Esophagus muscularis mucosa (tissue), 4 donors: Measurements from ENCODE around the gene MTCL1. TPM values are rescaled to one million over a fixed set of nuclear protein-coding genes. Genes with fewer than 3 reads are reported as not detected.

Experiments used
- DNase-seq: peaks from one replicate; pipeline ENCODE4 v3.0.0-alpha.2; 2017; ENCODE audit errors: extremely low spot score
- H3K27ac ChIP-seq, 4 donors: fragments of 200-600 bp; sonication (generic); replicated peaks in 1 of 4; 1 replicate in 3 of 4; 2 replicates in 1 of 4; pipeline ENCODE4 v1.5.1; 2016 to 2019; ENCODE audit warnings: mild to moderate bottlenecking in 1 of 4
- H3K27me3 ChIP-seq, 4 donors: fragments of 200-600 bp; sonication (generic); one replicate each; pipeline versions ENCODE4 v1.5.1 to v1.6.0; 2016 to 2019
- H3K36me3 ChIP-seq, 4 donors: fragments of 200-600 bp; sonication (generic); one replicate each; pipeline ENCODE4 v1.5.1; 2016 to 2019
- H3K4me1 ChIP-seq, 4 donors: fragments of 200-600 bp; sonication (generic); one replicate each; pipeline ENCODE4 v1.5.1; 2016 to 2019
- H3K4me3 ChIP-seq, 4 donors: fragments of 200-600 bp; sonication (generic); 1 replicate in 2 of 4; 2 replicates in 2 of 4; pipeline ENCODE4 v1.5.1; 2016 to 2019; ENCODE audit warnings: mild to moderate bottlenecking in 4 of 4, moderate library complexity in 1 of 4
- H3K9me3 ChIP-seq, 4 donors: fragments of 200-600 bp; sonication (generic); 1 replicate in 3 of 4; 2 replicates in 1 of 4; pipeline ENCODE4 v1.5.1; 2016 to 2019
- EP300 ChIP-seq: sonication (generic); formaldehyde crosslinking; IDR thresholded peaks from one replicate; pipeline ENCODE4 v1.6.1; 2017; ENCODE audit warnings: antibody characterized with exemption
- POLR2A ChIP-seq: fragments of 450-650 bp; IDR thresholded peaks from one replicate; pipeline ENCODE4 v1.6.1; 2017; ENCODE audit warnings: antibody characterized with exemption, moderate library complexity, mild to moderate bottlenecking, low read depth
- POLR2AphosphoS5 ChIP-seq, 2 donors: sonication (generic); formaldehyde crosslinking; IDR thresholded peaks; one replicate each; pipeline ENCODE4 v1.6.1; 2017; ENCODE audit warnings: antibody characterized with exemption in 2 of 2
- WGBS: methylation state at CpG from one replicate; pipeline ENCODE4 v1.1.5; 2018; 5-methylcytosine and 5-hydroxymethylcytosine counted together
- intact Hi-C: fragments of 100-400 bp; cut with DNase I; formaldehyde crosslinking; loops from one replicate; pipeline ENCODE4 v1.15.1; 2023
- small RNA-seq, 3 donors: library from RNA; depleted of rRNA; stranded (forward); fragments of <200 nt; gene quantifications; one replicate each; pipeline ENCODE3, GENCODE V24; 2016
- total RNA-seq, 4 donors: library from RNA; depleted of rRNA; stranded (reverse); fragments of >200 nt; gene quantifications; one replicate each; pipeline versions ENCODE4 v1.1.0 to v1.2.1, GENCODE V29; 2016
- TF ChIP-seq, protein P1 (sequence below), 3 experiments: fragments of 200-600 bp in 2 of 3; fragments of 450-650 bp in 1 of 3; sonication (generic) in 2 of 3; IDR thresholded peaks; one replicate each; pipeline ENCODE4 v1.5.1; 2017 to 2019; ENCODE audit warnings: antibody characterized with exemption in 3 of 3, mild to moderate bottlenecking in 2 of 3, moderate library complexity in 1 of 3

The MTCL1 gene
- total RNA-seq, 4 donors from 2014 or later = 32.3 to 48.0 (median 38.6) TPM

DNA sequence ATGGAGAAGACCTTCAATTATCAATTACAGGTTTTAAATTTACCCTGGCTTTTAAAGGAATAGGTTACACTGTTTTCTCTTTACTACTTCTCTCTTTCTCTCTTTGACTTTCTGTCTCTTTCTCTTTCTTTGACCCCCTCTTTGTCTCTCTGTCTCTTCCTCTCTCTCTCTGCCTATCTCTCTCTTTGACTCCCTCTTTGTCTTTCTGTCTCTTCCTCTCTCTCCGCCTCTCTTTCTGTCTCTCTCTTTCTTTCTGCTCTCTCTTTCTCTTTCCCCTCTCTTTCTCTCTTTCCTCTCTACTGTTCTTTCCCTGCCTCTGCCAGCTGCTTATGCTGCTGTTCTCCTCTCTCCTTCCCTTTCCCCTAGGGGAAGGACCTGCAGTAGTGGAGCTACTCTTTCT, 175.7 kb downstream of the MTCL1 start:
- no peak for DNase-seq
- intact Hi-C loops = no loop called here
- H3K27me3 ChIP-seq = no peaks in the 10 kb centered on the region
- no peak overlapping the region for H3K27ac ChIP-seq
- no peaks in the 10 kb centered on the region for H3K36me3 ChIP-seq
- TF ChIP-seq, protein P1, sequence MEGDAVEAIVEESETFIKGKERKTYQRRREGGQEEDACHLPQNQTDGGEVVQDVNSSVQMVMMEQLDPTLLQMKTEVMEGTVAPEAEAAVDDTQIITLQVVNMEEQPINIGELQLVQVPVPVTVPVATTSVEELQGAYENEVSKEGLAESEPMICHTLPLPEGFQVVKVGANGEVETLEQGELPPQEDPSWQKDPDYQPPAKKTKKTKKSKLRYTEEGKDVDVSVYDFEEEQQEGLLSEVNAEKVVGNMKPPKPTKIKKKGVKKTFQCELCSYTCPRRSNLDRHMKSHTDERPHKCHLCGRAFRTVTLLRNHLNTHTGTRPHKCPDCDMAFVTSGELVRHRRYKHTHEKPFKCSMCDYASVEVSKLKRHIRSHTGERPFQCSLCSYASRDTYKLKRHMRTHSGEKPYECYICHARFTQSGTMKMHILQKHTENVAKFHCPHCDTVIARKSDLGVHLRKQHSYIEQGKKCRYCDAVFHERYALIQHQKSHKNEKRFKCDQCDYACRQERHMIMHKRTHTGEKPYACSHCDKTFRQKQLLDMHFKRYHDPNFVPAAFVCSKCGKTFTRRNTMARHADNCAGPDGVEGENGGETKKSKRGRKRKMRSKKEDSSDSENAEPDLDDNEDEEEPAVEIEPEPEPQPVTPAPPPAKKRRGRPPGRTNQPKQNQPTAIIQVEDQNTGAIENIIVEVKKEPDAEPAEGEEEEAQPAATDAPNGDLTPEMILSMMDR (IDR thresholded peaks at IDR 0.05) = no peak
- TF ChIP-seq EP300 (no peak), POLR2AphosphoS5 (IDR thresholded peaks at IDR 0.05) (no peak), POLR2A (no peak)
- H3K4me1 ChIP-seq = no peaks in the 10 kb centered on the region
- H3K4me3 ChIP-seq = no peak overlapping the region
- WGBS = 100% methylated on average over 1 of the region's 1 CpG
- peaks cover 0 to 24% (median 10%) of the 10 kb centered on the region in 4 donors for H3K9me3 ChIP-seq

Small RNAs within 50 kb of the gene (small RNA-seq; reads per million reads assigned to genes)
- 0 reads per million in 3 donors for gene RF00019

Other genes with a start within 250 kb of the MTCL1 start
- gene RAB12, start 96.1 kb upstream of the MTCL1 start, total RNA-seq = 10 to 100 TPM; 61.0 to 76.3 (median 68.9) TPM